Esophagus squamous epithelium (tissue), 4 donors: ENCODE measurements around the gene SPACA5.

Experiments used
- POLR2A ChIP-seq, 4 donors: fragments of 450-650 bp; IDR thresholded peaks; one replicate each; pipeline ENCODE4 v1.6.1; 2017; ENCODE audit warnings: antibody characterized with exemption in 4 of 4, mild to moderate bottlenecking in 4 of 4, moderate library complexity in 3 of 4
- TF ChIP-seq, protein P1 (sequence below), 6 experiments: fragments of 450-650 bp in 4 of 6; fragments of 200-600 bp in 2 of 6; sonication (generic) in 2 of 6; IDR thresholded peaks; one replicate each; pipeline ENCODE4 v1.5.1; 2016 to 2019; ENCODE audit warnings: antibody characterized with exemption in 6 of 6, mild to moderate bottlenecking in 4 of 6, moderate library complexity in 4 of 6

DNA sequence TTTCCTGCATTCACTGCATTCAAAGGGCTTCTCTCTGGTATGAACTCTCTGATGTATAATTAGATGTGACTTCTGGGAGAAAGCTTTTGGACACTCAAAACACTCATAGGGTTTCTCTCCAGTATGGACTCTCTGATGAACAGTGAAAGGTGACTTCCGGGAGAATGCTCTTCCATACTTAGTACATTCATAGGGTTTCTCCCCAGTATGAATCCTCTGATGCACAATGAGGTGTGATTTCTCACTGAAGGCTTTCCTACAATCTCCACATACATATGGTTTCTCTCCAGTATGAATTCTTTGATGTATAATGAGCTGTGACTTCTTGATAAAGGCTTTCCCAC lies 52.5 kb downstream of the SPACA5 start:
- TF ChIP-seq, protein P1, sequence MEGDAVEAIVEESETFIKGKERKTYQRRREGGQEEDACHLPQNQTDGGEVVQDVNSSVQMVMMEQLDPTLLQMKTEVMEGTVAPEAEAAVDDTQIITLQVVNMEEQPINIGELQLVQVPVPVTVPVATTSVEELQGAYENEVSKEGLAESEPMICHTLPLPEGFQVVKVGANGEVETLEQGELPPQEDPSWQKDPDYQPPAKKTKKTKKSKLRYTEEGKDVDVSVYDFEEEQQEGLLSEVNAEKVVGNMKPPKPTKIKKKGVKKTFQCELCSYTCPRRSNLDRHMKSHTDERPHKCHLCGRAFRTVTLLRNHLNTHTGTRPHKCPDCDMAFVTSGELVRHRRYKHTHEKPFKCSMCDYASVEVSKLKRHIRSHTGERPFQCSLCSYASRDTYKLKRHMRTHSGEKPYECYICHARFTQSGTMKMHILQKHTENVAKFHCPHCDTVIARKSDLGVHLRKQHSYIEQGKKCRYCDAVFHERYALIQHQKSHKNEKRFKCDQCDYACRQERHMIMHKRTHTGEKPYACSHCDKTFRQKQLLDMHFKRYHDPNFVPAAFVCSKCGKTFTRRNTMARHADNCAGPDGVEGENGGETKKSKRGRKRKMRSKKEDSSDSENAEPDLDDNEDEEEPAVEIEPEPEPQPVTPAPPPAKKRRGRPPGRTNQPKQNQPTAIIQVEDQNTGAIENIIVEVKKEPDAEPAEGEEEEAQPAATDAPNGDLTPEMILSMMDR (IDR thresholded peaks at IDR 0.05): no peak
- TF ChIP-seq POLR2A (IDR thresholded peaks at IDR 0.05): no peak
